Right ventricle myocardium inferior (tissue), 1 donor: ENCODE measurements around the gene BCKDHB. TPM values are rescaled to one million over a fixed set of nuclear protein-coding genes. Genes with fewer than 3 reads are reported as not detected.
A peak's percentile ranks its signal among the peaks of the same experiment; 100 is the strongest.
"Not testable (repeated sequence)": the region's sequence is repeated elsewhere in the genome, so short reads cannot be mapped to it uniquely, and the experiment has no call there.

Experiments used
- ATAC-seq: fragments of 200-7000 bp; cut with Tn5 transposase; one replicate; pipeline ENCODE4 v1.9.1; 2020; ENCODE audit warnings: mild to moderate bottlenecking, moderate library complexity
- DNase-seq: peaks from one replicate; pipeline ENCODE4 v3.0.0; 2021; ENCODE audit errors: missing footprints
- intact Hi-C: fragments of 100-400 bp; cut with DNase I; formaldehyde crosslinking; loops from one replicate; pipeline ENCODE4 v1.11.0; 2022
- total RNA-seq: library from RNA; stranded (reverse); fragmentation: NEBNext Ultra II Directional; extraction: Animal tissue kit (Norgen Biotek cat#: 25700); gene quantifications from one replicate; pipeline ENCODE4 v1.2.1, GENCODE V29; 2021
- donor health status: DM: no; HTN: yes; CAD: no; lungs with severe emphysema.

The BCKDHB gene
- total RNA-seq, 1 donor from 2014 or later = 28.5 TPM

DNA sequence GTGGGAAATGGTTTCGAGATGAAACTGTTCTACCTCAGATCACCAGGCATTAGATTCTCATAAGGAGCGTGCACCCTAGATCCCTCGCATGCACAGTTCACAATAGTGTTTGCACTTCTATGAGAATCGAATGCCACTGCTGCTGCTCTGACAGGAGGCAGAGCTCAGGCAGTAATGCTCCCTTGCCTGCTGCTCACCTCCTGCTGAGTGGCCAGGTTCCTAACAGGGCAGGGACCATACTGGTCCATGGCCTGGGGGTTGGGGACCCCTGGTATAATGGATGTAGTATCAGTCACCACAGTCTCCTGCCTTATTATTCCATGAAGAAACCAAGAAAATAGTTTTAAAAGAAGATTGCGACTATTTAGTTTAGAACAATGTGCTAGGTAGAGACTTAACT, 127.5 kb downstream of the BCKDHB start:
- ATAC-seq (no peak), DNase-seq (no peak)
- intact Hi-C loops = no loop called here

DNA sequence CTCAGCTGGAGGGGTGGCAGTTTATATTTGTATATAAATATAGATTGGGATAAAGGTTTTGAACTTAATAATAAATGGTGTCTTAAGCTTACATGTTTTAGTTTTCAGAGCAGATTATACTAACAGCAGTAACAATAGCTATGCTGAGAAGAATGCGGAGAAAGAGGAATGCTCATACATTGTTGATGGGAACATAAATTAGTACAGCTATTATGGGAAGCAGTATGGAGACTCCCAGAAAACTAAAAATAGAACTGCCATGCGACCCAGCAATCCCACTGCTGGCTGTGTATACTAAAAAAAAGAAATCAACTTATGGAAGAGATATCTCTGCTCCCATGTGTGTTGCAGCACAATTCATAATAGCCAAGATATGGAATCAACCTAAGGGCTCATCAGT, 127.9 kb downstream of the BCKDHB start:
- ATAC-seq (no peak), DNase-seq (no peak)
- intact Hi-C loops = no loop called here

DNA sequence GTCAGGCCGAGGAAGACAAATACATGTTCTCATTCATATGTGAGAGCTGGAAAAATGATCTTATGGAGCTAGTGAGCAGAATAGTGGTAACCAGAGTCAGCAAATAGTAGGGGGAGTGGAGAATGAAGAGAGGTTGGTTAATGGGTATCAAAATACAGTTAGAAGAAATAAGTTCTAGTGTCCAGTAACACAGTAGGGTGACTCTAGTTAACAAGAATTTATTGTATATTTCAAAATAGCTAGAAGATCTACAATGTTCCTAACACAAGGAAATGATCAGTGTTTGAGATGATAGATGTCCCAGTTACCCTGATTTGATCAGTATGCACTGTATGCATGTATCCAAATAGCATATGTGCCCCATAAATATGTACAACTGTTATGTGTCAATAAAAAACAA, 128.4 kb downstream of the BCKDHB start:
- intact Hi-C loops = no loop called here
- DNase-seq (no peak), ATAC-seq (no peak)

DNA sequence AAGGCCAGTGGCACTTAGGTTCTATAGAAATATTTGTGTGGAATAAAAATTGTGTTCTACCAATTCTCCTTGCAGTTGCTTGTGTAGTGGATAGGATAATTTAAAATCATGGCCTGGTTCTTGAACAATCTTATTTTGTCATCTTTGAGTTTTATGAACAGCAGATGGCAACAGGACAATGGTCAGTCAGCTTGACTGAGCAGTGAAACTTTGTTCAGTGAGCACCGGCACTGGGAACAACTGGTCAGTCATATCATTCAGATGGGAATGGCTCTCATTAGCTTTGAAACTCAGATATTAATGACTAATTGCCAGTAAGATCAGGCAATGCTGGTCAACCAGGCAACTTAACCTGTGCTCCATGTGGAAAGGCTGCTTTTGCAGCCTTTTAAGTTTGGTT, 129.2 kb downstream of the BCKDHB start:
- ATAC-seq (no peak), DNase-seq (no peak)
- intact Hi-C loops = no loop called here

DNA sequence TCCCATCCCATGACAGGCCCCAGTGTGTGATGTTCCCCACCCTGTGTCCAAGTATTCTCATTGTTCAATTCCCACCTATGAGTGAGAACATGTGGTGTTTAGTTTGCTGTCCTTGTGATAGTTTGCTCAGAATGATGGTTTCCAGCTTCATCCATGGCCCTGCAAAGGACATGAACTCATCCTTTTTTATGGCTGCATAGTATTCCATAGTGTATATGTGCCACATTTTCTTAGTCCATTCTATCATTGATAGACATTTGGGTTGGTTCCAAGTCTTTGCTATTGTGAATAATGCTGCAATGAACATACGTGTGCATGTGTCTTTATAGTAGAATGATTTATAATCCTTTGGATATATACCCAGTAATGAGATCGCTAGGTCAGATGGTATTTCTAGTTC, 132.3 kb downstream of the BCKDHB start:
- DNase-seq, intact Hi-C loops, ATAC-seq: not testable (repeated sequence)

DNA sequence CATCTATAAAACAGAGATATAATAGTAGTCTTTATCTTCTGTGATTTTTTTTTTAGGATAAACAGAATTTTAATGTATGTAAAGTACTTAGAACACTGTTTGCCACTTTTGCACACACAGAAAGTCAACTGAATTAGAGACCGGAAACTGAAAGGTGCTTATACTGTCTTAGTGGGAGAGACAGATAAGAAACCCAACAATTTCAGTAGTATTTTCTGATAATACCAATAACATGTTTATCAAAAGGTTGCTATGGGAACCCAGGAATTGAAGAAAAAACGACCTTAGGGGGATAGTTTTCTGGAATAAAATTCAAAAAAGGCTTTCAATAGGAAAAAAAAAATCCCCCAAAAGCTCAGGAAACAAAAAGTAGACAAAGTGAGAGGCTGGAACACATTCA, 138.6 kb downstream of the BCKDHB start:
- ATAC-seq = no peak

DNA sequence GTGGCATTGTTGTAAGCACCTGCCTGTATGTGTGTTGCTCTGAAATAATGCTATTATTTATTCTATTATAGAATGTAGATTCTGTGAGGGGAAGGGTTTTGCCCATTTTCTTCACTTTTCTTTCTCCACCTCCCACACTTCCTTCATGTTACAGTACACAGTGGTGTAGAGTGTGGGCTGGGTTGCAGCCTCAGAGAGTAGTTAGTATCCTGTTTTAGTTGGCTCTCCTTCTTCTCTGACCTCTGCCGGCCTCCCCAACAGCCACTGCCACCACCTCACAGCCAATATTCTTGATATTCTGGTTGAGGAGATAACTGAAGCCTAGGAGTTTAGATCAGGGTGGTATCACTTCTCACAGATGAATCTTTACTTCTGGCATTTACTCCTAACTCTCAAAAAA, 143.4 kb downstream of the BCKDHB start:
- intact Hi-C loops = no loop called here
- no peak for ATAC-seq
- no peak for DNase-seq

More for the DNA sequence above, 138.6 kb downstream of the BCKDHB start:
- intact Hi-C loops = no loop called here
- DNase-seq = no peak

DNA sequence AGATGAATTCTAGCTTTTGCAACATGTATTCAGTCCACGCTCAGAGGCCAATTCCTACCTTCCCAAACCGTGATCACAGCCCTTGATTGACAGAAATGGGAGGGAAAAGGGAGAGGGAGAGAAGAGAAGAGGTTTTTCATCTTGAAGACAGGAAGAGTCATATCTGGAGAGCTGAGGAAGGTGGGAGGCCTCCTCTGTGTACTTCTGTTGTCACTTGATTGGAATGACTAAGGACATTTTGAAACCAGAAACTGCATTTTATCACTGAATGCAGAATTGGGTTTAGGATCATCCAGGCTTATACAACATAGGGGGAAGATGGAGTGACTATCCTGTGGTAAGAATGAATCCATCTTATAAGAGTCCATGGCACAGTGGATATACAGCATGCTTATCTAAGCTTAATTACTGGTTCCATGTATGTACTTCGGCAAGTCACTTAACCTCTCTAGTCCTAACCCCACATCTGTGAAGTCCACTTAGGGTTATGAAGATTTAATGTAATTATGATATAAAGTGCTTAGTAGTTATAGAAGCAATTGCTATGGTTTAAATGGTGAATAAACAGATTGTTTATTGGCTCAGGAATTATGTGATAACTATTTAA, 144.0 kb downstream of the BCKDHB start:
- DNase-seq (no peak), ATAC-seq (no peak)
- intact Hi-C loops = no loop called here

DNA sequence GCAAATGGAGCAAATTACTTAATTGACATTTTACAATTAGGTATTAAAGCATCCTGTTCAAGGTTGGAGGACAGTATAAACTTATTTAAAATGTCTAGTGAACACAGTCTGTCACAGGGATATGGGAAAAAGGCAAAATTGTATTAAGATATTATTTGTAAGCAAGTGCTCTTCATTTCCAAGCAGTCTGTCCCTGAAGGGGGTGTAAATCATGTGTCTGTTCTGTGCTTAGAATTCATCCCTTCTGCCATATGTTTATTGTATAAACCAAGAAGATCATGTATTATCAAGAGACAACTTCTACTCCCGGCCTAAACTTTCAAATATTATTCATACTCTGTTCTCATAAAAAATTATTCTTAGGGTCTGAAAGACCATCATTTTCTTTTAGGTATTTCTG, 144.8 kb downstream of the BCKDHB start:
- no peak for ATAC-seq
- intact Hi-C loops = no loop called here
- DNase-seq = no peak

DNA sequence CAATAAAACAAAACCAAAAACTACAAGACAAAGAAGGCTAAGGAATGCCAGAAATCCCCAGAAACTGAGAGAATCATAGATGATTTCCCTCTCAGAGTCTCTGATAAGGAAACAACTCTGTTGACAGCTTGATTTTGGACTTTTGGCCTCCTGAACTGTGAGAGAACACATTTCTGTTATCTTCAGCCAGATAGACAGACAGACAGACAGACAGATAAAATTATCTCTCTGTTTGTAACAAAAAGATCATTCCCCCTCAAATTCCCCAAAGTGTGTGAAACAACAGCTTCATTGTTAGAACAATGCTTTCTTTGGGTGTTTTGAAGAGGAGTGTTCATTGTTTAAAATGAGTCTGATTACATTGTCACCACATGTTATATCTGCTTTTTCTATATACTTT, 148.2 kb downstream of the BCKDHB start:
- DNase-seq = no peak
- ATAC-seq = no peak
- intact Hi-C loops = no loop called here

DNA sequence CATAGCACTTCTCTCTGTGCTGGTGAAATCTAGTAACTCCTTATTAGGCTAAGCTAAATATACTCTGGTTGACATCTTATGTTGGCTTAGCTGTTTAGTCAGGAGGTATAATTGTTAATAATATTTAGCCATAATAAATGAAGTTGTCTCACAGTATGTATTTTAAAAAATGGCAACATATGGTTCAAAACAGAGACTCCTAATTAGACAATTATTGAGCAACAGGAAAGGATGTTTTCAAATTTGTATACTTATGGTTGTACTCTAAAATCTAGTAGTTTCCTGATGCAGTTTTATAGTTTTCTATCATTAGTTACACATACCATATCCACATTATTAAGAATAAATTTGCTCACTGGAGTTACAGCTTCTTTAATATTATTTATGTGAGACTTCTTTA, 150.2 kb downstream of the BCKDHB start:
- ATAC-seq (no peak), DNase-seq (no peak)
- intact Hi-C loops = no loop called here

DNA sequence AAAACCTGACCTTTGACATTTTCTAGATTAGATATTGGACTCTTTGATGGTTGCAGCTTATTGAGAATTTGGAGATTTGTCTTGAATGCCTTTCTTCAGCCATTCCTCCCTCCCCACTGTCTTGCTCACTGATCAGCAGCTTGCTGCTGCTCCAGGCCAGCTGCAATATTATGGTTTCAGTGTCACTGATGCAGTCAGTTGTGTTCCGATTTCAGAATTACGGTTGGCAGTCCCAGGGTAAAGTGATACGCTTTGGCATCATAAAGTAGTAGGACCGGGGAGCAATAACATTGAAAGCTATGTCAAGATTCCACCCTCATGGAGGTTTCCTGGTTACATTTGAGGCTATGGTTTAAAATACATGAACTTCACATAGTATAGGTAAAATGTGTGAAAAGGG, 152.6 kb downstream of the BCKDHB start:
- intact Hi-C loops = no loop called here
- no peak for ATAC-seq
- no peak for DNase-seq

DNA sequence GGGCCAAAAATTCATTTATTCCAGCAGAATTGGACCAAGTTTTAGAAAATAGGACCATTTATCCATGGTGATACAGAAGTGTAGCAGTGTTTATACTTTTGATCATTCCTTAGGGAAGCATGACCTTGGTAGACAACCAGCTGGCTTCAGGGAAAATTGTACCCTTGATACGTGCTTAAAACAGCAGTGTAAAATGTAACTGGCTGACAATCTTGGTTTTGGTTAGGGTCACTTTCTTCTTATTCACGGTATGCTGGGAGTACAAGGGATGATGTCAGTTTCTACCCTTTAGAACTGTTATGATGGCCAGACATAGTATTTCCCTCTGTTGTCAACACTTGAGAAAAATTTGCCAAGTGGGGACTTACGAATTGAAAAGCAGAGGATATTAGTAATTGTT, 157.1 kb downstream of the BCKDHB start:
- ATAC-seq (peak; percentile 76), DNase-seq (no peak)
- intact Hi-C loops = no loop called here

DNA sequence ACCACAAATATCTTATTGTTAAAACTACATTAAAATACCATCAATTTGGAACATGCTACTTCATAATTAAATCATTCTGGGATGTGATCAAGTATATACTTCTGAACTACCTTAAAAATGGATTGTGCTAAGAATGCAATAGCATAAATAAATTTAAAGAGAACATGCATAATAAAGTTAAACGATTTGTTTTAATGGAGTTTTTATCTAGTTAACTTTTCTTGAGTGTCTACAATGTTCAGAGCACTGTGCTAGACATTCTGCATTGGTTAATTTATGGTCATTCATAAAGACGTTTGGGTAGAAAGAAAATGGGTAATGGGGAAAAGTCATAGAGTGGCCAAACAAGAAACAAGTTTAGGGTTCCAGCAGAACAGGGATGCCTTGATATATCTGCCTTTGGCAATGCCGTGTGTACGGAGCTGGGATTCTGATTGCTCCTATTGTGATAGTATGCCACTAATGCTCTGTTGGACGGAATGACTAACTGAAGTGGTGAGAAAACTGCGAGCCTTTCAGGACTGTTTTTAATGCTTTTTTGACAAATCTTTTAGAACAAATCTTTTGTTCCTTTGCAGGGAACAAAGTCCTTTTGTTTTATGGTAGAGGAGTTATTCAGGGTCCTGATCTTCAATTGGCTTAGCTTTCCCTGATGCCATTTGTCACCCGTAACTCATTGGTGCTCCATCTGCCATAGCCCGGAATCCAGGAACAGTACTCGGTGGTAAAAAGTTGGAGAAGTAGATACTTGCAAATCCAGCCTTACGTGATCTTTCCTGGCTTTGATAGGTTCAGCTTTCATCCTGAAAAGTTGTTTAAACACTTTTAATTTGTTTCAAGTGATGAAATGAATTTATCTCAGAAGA, 162.6 kb downstream of the BCKDHB start:
- intact Hi-C loops = no loop called here
- no peak for ATAC-seq
- DNase-seq = no peak

DNA sequence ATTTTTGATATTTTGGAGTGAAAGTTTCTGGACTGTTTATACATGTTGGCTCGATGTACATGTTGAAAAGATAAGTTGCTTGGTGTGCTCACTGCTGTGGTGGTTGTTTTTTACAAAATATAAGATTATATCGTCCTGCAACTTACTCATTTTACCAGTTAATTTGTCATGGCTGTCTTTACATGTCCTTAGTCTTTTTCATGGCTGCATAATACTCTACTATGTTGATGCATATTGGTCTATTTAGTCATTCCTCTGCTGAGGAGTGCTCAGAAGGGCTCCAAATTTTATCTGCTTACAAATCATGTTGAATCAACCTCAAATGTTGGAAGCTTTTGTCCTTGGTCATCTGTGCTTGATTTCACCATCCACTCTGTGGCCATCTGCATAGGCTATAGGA, 164.6 kb downstream of the BCKDHB start:
- no peak for ATAC-seq
- intact Hi-C loops = no loop called here

DNA sequence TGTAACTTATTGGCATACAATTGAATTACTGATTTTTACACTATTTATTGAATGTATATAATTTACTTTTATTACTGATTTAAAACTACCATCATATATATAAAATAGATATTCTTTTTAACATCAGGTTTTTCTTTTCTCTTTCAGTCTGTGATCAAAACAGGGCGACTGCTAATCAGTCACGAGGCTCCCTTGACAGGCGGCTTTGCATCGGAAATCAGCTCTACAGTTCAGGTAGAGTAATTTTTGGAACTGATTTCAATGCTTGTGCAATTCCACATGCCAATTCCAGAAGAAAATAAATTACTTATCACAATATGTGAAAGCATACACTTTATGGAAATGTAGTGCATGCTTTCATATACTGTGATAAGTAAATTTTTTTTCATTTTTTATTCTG, 166.5 kb downstream of the BCKDHB start:
- intact Hi-C loops = no loop called here
- DNase-seq (no peak), ATAC-seq (no peak)

More for the DNA sequence above, 164.6 kb downstream of the BCKDHB start:
- DNase-seq = no peak

DNA sequence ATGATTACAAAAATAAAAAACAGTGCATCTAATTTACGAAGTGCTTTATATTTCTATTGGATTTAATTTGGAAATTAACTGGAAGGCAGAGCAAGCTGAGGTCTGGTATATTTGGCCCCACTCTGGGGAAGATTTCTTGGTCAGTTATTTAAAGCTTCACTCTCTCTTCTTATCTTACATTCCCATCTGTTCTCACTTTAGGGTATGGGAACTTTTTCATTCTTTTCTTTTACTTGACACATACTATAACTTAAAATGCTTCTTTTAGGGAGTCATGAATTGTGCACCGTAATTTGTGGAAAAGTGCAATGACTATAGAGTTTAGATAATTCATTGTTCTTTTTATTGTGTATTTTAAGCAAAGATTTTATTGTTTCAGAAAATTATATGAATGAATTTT, 170.4 kb downstream of the BCKDHB start:
- DNase-seq = no peak
- intact Hi-C loops = no loop called here
- ATAC-seq = no peak

DNA sequence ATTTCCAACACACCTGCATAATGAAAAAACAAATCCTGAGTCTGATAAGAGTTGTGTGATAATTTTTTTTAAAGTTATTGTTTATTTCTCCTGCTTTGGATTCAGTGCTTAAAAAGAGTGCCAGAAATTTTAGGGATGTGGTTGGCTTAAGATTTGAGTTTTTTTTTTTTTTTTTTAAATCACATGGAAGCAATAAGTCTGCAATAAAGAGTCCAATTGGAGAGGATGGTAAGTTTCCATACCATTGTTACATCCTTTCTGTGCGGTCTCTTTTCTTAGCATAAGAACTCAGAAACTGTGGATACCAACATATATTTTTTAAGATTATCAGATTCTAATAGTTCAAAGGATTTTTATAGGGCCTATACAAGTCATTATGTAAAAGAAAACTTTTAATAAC, 171.0 kb downstream of the BCKDHB start:
- intact Hi-C loops = no loop called here
- DNase-seq = no peak
- ATAC-seq = no peak

DNA sequence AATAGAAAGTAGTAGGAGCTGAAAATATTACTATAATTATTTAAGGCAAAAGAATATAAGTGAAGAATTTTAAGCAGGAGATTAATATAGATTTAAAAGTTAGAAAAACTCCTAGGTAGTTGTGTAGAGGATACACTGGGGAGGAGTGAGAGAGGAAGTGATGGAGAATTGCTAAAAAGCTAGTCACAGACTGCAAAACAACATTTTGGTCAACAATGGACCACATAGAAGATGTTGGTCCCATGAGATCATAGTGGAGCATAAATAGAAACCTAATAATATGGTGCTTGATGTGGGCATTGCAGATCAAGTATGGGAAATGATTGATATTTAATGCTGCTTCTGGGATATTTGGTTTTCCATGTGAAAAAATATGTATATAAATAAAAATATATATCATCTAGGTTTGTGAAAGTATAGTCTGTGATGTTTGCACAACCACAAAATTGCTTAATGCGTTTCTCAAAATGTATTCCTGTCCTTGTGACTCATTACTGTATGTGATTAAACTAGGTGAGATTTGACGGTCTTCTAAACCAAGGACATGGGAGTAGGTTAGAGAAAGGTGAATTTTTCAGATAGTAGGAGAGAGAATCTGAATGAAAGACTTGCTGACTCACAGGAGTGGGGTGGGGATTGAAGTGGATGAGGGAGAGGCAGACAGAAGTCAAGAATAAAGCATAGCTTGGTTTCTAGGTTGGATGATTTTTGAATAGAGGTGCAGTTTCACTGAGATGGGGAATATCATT, 174.0 kb downstream of the BCKDHB start:
- intact Hi-C loops = no loop called here
- DNase-seq (no peak), ATAC-seq (no peak)
